WTC11 (cell line): ENCODE results near the gene FHOD1. TPM values are rescaled to one million over a fixed set of nuclear protein-coding genes. Genes with fewer than 3 reads are reported as not detected.

Experiments used
- E2F4 ChIP-seq: sonication (generic); formaldehyde crosslinking; IDR thresholded peaks from 2 replicates; pipeline ENCODE4 v1.8.1; 2022; ENCODE audit warnings: low read depth, mild to moderate bottlenecking, moderate library complexity, missing genetic modification reagents, borderline replicate concordance
- ELF4 ChIP-seq: sonication (generic); formaldehyde crosslinking; IDR thresholded peaks from 2 replicates; pipeline ENCODE4 v1.8.1; 2022; ENCODE audit warnings: low read depth, mild to moderate bottlenecking, moderate library complexity, missing genetic modification reagents
- ETV6 ChIP-seq: sonication (generic); formaldehyde crosslinking; IDR thresholded peaks from 2 replicates; pipeline ENCODE4 v1.8.1; 2022; ENCODE audit warnings: mild to moderate bottlenecking, missing genetic modification reagents
- GTF2I ChIP-seq: fragments of 250-450 bp; sonication (Bioruptor Pico); conservative IDR thresholded peaks from 2 replicates; pipeline ENCODE4 v1.4.0; 2021; ENCODE audit warnings: mild to moderate bottlenecking
- HMGXB4 ChIP-seq: sonication (generic); formaldehyde crosslinking; IDR thresholded peaks from 2 replicates; pipeline ENCODE4 v1.8.1; 2023; ENCODE audit warnings: mild to moderate bottlenecking, moderate library complexity, missing genetic modification reagents
- JAZF1 ChIP-seq: fragments of 250-450 bp; sonication (Bioruptor Pico); IDR thresholded peaks from 2 replicates; pipeline ENCODE4 v1.9.0; 2021; ENCODE audit warnings: moderate library complexity, mild to moderate bottlenecking, inconsistent platforms
- NFATC4 ChIP-seq: fragments of 250-450 bp; sonication (Bioruptor Pico); IDR thresholded peaks from 2 replicates; pipeline ENCODE4 v1.9.0; 2021; ENCODE audit warnings: mild to moderate bottlenecking
- PRDM15 ChIP-seq: sonication (generic); formaldehyde crosslinking; IDR thresholded peaks from 2 replicates; pipeline ENCODE4 v1.8.0; 2022; ENCODE audit warnings: missing genetic modification reagents
- PREB ChIP-seq: sonication (generic); formaldehyde crosslinking; IDR thresholded peaks from 2 replicates; pipeline ENCODE4 v1.8.1; 2022; ENCODE audit warnings: mild to moderate bottlenecking, missing genetic modification reagents, moderate library complexity, borderline replicate concordance
- RELA ChIP-seq: sonication (generic); formaldehyde crosslinking; IDR thresholded peaks from 2 replicates; pipeline ENCODE4 v1.8.1; 2022; ENCODE audit warnings: missing genetic modification reagents, mild to moderate bottlenecking, borderline replicate concordance
- SMAD3 ChIP-seq: sonication (generic); formaldehyde crosslinking; IDR thresholded peaks from 2 replicates; pipeline ENCODE4 v1.8.0; 2022; ENCODE audit warnings: missing genetic modification reagents, mild to moderate bottlenecking, borderline replicate concordance
- SOX15 ChIP-seq: fragments of 250-450 bp; sonication (Bioruptor Pico); IDR thresholded peaks from 2 replicates; pipeline ENCODE4 v1.9.0; 2021; ENCODE audit warnings: mild to moderate bottlenecking
- STAT6 ChIP-seq: sonication (generic); formaldehyde crosslinking; conservative IDR thresholded peaks from 2 replicates; pipeline ENCODE4 v1.8.1; 2023; ENCODE audit warnings: mild to moderate bottlenecking, low read depth, missing genetic modification reagents, moderate library complexity
- USF1 ChIP-seq: sonication (generic); formaldehyde crosslinking; IDR thresholded peaks from 2 replicates; pipeline ENCODE4 v1.8.0; 2022; ENCODE audit warnings: mild to moderate bottlenecking, missing genetic modification reagents
- USF2 ChIP-seq: sonication (generic); formaldehyde crosslinking; IDR thresholded peaks from 2 replicates; pipeline ENCODE4 v1.8.1; 2023; ENCODE audit warnings: mild to moderate bottlenecking, missing genetic modification reagents, moderate library complexity
- ZNF232 ChIP-seq: sonication (generic); formaldehyde crosslinking; IDR thresholded peaks from 2 replicates; pipeline ENCODE4 v1.8.0; 2022; ENCODE audit warnings: mild to moderate bottlenecking, missing genetic modification reagents
- ZNF263 ChIP-seq: sonication (generic); formaldehyde crosslinking; IDR thresholded peaks from 2 replicates; pipeline ENCODE4 v1.8.1; 2022; ENCODE audit warnings: low read depth, mild to moderate bottlenecking, moderate library complexity, missing genetic modification reagents
- ZNF396 ChIP-seq: fragments of 250-450 bp; sonication (Bioruptor Pico); IDR thresholded peaks from 2 replicates; pipeline ENCODE4 v1.8.0; 2021; ENCODE audit warnings: mild to moderate bottlenecking, moderate library complexity, borderline replicate concordance
- ZNF423 ChIP-seq: fragments of 250-450 bp; sonication (Bioruptor Pico); IDR thresholded peaks from 2 replicates; pipeline ENCODE4 v2.1.2; 2022; ENCODE audit warnings: mild to moderate bottlenecking, moderate library complexity
- ZNF425 ChIP-seq: fragments of 250-450 bp; sonication (Bioruptor Pico); conservative IDR thresholded peaks from 2 replicates; pipeline ENCODE4 v1.9.0; 2021; ENCODE audit warnings: mild to moderate bottlenecking
- ZNF512 ChIP-seq: sonication (generic); formaldehyde crosslinking; IDR thresholded peaks from 2 replicates; pipeline ENCODE4 v1.8.1; 2022; ENCODE audit warnings: missing genetic modification reagents, borderline replicate concordance
- total RNA-seq: library from RNA; stranded (reverse); gene quantifications from 3 replicates; pipeline ENCODE4 v1.2.3, GENCODE V29; 2021

The FHOD1 gene
- total RNA-seq, 1 experiment from 2014 or later: 81.3 TPM

GRCh38 chr16:67184995-67185650 lies 62.2 kb downstream of the FHOD1 start (continued):
- 0 out of 2 replicates have a peak, but pooled peaks have one; percentile 67 for TF ChIP-seq PREB (CRISPR knock-in tag)
- TF ChIP-seq USF1 (CRISPR knock-in tag): peak; percentile 66; the same call in 1 of the 2 replicates
- TF ChIP-seq ETV6 (CRISPR knock-in tag): peak; percentile 85
- TF ChIP-seq ZNF263 (CRISPR knock-in tag): peak; percentile 59; the same call in 1 of the 2 replicates
- peak; percentile 81 for TF ChIP-seq PRDM15 (CRISPR knock-in tag)
- TF ChIP-seq ZNF425 (CRISPR knock-in tag): no peak
- TF ChIP-seq RELA: no peak
- no peak for TF ChIP-seq USF2 (CRISPR knock-in tag)
- TF ChIP-seq ZNF423 (CRISPR knock-in tag): no peak
- no peak for TF ChIP-seq JAZF1 (CRISPR knock-in tag)
- no peak for TF ChIP-seq STAT6
- TF ChIP-seq GTF2I (CRISPR knock-in tag): no peak
- TF ChIP-seq ZNF232: peak; percentile 93
- TF ChIP-seq NFATC4 (CRISPR knock-in tag): no peak
- no peak for TF ChIP-seq ELF4 (CRISPR knock-in tag)
- peak; percentile 63; the same call in 1 of the 2 replicates for TF ChIP-seq SMAD3 (CRISPR knock-in tag)
- no peak for TF ChIP-seq E2F4 (CRISPR knock-in tag)
- TF ChIP-seq SOX15: no peak
- TF ChIP-seq ZNF512: no peak
- no peak for TF ChIP-seq ZNF396 (CRISPR knock-in tag)
- TF ChIP-seq HMGXB4: peak; percentile 87; the same call in 1 of the 2 replicates
